KOPT-K1 (cell line): ENCODE data around the gene RAD1.
"Not testable (repeated sequence)": the region's sequence is repeated elsewhere in the genome, so short reads cannot be mapped to it uniquely, and the experiment has no call there.

Experiments
- H3K27ac ChIP-seq: fragments of 200-600 bp; sonication (generic); 2 replicates; pipeline ENCODE4 v1.5.1; 2016; ENCODE audit warnings: antibody characterized with exemption, mild to moderate bottlenecking, low read depth, low read length; ENCODE audit not compliant: poor library complexity, severe bottlenecking
- H3K36me3 ChIP-seq: fragments of 200-600 bp; sonication (generic); 2 replicates; pipeline ENCODE4 v1.5.1; 2017; ENCODE audit warnings: antibody characterized with exemption, mild to moderate bottlenecking, low read length, moderate library complexity; ENCODE audit not compliant: insufficient read depth
- H3K9me3 ChIP-seq: fragments of 200-600 bp; sonication (generic); 2 replicates; pipeline ENCODE4 v1.5.1; 2017; ENCODE audit warnings: antibody characterized with exemption, low read length, mild to moderate bottlenecking; ENCODE audit not compliant: insufficient read depth, poor library complexity, severe bottlenecking

RAD1 gene

DNA sequence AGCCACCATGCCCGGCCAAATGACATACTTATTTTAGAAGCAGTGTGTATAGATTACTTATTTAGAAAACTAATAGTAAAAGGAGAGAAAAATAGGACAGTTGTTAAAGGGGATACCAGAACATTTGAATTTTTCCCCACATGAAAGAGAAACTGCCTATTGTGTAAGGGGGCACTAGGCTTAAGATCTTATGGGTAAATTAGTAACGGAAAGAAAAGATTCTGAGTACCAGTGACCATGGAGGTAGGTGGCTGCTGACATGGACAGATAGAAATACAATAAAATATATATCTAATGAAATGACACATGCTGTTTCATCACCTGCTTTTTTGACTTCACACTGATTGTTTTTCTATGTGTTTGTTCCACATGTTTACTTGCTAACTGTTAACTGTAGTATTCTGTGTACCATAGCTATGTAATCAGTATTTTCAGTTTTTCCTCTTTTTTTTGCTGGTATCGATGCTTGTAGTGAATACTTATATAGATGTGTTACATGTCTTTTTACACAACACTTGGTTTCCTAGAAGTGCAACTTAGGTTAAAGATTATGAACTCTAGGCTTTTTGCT lies 11.1 kb upstream of the RAD1 start:
- Histone ChIP-seq H3K27ac (no peak overlapping the region), H3K9me3 (no peaks in the 10 kb centered on the region), H3K36me3 (peaks cover 70% of the 10 kb centered on the region)

DNA sequence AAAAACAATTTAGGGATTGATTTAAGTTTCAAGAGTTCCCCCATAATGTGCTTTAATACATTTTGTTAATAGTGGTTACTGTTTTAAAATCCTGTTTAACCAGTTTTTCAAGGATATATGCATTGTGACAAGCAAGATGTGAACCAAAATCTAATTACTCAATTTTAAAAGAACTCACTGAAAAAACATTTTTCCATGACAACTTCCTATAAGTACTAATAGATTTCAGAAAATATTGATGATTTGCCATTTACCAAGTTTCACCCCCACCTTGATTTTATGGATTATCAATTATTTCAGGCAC lies 9.1 kb upstream of the RAD1 start:
- no peak overlapping the region for H3K27ac ChIP-seq
- peaks cover 90% of the 10 kb centered on the region for H3K36me3 ChIP-seq
- no peaks in the 10 kb centered on the region for H3K9me3 ChIP-seq

DNA sequence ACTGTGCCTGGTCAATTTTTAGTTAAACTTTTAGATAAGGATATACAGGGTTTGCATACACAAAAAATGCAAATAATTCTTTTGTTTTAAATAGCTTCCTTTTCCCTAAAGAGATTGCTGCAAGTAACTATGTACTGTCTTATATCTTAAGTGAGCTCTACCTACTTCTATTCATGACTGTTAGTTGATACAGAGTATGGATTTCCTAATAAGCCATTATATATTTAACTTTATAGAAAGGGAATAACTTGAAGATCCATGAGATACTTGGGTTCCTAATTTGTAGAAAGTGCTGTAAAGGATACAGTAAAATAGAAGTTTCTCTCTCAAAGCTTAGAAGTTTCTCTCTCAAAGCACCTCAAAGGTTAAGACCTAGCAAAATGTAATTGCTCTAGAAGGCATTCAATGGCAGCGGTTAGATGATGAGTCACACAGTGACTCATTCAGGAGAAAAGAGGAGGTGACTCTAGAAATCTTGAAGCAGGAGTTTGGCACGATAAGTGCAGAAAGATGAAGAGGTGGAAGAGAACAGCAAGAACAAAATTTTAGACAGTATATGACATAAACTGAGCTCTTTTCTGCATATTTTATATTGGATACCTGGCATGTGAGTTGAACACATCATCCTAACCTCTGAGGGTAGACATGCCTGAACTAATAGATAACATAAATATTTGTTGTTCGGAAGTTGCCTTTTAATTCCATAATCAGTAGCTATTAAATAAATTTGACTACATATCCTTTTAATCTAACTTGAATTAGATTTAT lies 8.6 kb upstream of the RAD1 start:
- H3K27ac ChIP-seq = no peak overlapping the region
- peaks cover 95% of the 10 kb centered on the region for H3K36me3 ChIP-seq

DNA sequence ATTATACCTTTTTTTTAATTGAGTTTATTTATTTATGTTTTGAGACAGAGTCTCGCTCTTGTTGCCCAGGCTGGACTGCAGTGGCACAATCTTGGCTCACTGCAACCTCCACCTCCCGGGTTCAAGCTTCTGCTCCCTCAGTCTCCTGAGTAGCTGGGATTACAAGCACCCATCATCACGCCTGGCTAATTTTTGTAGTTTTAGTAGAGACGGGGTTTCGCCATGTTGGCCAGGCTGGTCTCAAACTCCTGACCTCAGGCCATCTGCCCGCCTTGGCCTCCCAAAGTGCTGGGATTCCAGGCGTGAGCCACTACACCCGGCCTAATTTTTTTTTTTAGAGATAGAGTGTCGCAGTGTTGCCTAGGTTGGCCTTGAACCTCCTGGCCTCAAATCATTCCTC lies 8.0 kb upstream of the RAD1 start:
- not testable (repeated sequence) for H3K9me3 ChIP-seq, H3K27ac ChIP-seq
- H3K36me3 ChIP-seq = peaks cover 100% of the 10 kb centered on the region

More for the DNA sequence above, 8.6 kb upstream of the RAD1 start:
- no peaks in the 10 kb centered on the region for H3K9me3 ChIP-seq

DNA sequence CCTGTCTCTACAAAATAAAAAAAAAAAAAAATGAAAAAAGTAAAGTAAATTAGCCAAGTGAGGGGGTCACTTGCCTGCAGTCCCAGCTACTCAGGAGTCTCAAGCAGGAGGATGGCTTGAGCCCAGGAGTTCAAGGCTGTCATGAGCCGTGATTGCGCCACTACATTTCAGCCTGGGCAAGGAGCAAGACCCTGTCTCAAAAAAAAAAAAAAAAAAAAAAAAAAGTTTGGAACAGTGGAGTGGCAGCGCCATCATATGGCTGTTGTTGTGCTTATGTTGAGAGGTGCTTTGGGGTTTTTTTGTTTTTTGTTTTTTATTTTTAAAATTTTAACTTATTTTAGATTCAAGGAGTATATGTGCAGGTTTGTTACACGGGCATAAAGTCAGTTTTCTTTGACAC lies 3.8 kb upstream of the RAD1 start:
- H3K9me3 ChIP-seq = no peaks in the 10 kb centered on the region
- peaks cover 65% of the 10 kb centered on the region for H3K36me3 ChIP-seq
- H3K27ac ChIP-seq = no peak overlapping the region

DNA sequence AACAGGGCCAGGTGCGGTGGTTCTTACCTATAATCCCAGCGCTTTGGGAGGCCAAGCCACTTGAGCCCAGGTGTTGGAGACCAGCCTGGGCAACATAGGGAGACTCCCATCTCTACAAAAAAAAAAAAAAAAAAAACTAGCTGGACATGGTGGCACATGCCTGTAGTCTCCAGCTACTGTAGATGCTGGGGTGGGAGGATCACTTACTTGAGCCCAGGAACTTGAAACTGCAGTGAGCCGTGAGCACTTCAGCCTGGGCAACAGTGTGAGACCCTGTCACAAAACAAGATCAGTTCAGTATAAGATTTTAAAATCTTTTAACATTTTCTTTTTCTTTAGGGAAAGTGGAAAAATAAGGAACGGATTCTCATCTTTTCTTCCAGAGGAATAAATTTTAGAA lies 2.7 kb upstream of the RAD1 start:
- no peaks in the 10 kb centered on the region for H3K9me3 ChIP-seq
- no peak overlapping the region for H3K27ac ChIP-seq
- peaks cover 57% of the 10 kb centered on the region for H3K36me3 ChIP-seq

DNA sequence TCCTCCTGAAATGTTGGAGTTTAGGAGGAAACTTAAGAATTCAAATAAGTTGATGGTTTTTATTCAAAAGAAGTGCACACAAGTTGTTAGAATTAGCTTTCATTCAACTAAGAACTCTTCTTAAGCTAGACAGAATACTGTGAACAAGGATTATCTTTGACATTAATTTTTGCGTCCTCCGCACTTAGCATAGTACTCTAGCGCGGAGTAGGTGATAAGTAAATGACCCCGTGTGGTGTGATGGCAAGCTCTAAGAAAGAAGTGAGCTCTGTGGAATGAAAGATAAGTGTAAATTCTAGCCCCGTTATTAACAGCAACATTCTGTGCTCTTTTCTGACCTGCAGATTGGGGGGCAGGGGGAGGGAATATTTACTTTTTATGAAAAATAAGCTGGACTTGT lies 1.2 kb upstream of the RAD1 start:
- Histone ChIP-seq H3K36me3 (peaks cover 55% of the 10 kb centered on the region), H3K27ac (peak overlapping the region; percentile 88), H3K9me3 (no peaks in the 10 kb centered on the region)

DNA sequence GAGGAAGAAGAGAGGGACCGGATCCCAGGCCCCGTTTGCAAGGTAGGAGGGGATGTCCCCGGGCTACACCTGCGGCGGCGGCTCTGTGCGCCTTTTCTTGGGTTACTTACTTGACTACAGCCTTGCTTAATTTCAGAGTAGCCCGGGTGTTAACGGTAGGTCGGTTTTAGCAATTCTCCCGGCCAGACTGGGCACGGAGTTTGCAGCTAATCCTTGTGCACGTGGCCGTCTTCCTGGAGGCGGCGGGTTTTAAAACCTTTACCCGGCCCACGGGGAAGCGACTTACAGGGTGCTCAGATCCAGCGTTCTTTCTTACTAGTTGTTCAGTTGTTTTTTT lies 520 bp upstream of the RAD1 start:
- Histone ChIP-seq H3K36me3 (peaks cover 55% of the 10 kb centered on the region), H3K27ac (peak overlapping the region; percentile 88)

DNA sequence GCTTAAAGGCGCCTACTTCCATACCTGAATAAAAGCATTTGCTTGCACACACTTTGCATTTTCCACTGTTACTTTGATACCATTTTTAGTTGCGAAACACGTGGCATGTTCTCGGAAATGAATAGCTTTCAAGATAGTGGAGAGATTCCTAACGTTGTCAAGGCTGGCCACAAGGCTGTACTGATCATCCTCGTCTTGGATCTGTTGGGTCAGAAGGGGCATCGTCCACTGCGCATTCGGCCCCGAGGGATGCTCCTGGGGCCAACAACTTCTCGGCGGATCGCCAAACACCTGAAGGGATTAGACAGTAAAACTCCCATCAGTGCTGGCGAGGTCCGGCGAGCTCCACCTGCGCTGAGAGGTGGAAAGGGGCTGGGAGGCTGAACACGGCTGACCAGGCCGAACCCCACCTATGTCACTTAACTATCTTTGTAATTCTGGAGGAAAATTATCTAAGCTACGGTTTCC lies 599 bp downstream of the RAD1 start:
- H3K36me3 ChIP-seq = peaks cover 55% of the 10 kb centered on the region
- peak overlapping the region; percentile 88 for H3K27ac ChIP-seq
- no peaks in the 10 kb centered on the region for H3K9me3 ChIP-seq

More for the DNA sequence above, 520 bp upstream of the RAD1 start:
- no peaks in the 10 kb centered on the region for H3K9me3 ChIP-seq

DNA sequence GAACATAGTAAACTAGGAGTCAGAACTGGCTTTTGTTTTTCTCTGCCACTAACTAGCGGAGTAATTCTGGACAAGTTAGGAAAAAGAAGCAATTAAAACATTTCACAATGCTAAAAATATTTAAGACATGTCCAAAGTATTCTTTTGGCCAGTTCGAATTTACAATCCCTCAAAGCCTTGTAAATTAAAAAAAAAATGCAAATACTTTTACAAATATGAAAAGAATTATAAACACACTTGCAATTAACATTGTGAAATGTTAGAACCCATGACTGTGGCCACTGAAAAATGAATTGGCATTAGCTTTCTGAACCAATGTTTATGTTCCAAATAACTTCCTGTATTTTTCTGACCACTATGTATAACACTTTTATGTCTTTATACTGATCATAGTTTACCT lies 2.2 kb downstream of the RAD1 start:
- Histone ChIP-seq H3K27ac (no peak overlapping the region), H3K36me3 (peaks cover 55% of the 10 kb centered on the region), H3K9me3 (no peaks in the 10 kb centered on the region)

DNA sequence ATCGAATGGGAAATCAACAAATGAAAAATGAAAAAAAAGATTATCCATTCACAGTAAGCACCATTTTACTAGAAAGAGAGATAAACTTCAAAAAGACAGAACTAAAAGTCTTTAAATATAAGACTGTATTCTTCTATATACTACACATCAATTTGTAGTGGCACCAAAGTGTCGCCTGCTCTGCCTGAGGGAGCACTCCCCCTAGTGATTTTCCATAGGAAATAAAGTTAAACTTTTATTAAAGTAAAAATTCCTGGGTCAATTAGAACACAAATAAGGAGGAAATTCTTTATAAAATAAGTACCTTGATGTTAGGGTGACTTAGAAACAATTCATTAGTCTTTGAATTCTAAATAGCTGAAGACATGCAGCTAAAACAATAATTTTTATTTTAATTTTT lies 9.7 kb downstream of the RAD1 start:
- peaks cover 70% of the 10 kb centered on the region for H3K36me3 ChIP-seq
- no peaks in the 10 kb centered on the region for H3K9me3 ChIP-seq
- no peak overlapping the region for H3K27ac ChIP-seq

DNA sequence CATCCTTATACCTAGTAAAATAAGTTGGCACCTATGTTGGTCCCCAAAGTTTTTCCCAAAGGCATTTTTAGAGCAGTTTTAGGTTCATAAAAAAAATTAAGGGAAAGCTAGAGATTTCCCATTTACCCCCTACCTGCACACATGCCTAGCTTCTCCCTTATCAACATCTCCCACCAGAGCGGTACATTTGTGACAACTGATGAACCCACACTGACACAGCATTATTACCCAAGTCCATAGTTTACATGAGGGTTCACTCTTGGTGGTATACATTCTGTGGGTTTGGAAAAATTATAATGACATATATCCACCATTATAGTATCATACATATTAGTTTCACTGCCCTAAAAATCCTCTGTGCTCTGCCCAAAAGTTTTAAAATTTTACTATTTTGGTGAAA lies 12.0 kb downstream of the RAD1 start:
- H3K9me3 ChIP-seq = no peaks in the 10 kb centered on the region
- H3K27ac ChIP-seq = no peak overlapping the region
- H3K36me3 ChIP-seq = peaks cover 47% of the 10 kb centered on the region

DNA sequence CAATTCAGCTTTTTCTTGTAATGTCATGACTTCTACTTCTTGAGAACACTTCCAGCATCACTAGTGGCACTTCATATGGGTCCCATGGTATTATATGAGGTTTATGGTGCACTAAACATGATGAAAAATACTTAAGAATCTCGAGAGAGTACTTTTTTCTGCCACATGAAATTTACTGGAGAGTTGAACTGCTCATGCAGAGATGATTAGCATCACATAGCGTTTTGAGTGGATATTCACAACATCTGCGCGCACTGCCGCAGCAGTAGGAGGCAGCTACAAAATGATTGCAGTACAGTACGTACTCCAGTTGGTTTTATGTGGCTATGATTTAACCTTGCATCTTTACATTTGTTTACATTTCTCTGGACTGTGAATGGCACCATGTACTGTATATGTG lies 14.7 kb downstream of the RAD1 start:
- Histone ChIP-seq H3K36me3 (peaks cover 35% of the 10 kb centered on the region), H3K27ac (no peak overlapping the region), H3K9me3 (no peaks in the 10 kb centered on the region)

DNA sequence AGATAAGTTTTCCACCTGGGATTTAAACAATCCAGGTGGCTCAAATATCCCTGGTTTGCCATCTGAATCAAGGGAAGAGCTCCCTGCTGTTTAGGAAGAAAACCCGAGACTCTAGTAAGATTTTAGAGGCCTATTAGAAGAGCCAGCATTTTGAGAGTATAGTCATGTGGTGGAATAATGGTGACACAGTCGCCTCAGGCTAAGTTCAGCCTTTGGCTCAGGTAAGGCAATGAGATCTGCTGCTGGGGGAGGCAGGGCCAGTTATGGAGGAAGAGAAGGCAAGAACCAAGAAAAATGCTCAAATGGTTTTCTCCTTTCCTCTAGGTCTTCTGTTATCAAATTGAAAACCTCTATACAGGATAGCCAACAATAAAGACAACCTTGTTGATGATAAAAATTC lies 16.2 kb downstream of the RAD1 start:
- H3K27ac ChIP-seq = no peak overlapping the region

DNA sequence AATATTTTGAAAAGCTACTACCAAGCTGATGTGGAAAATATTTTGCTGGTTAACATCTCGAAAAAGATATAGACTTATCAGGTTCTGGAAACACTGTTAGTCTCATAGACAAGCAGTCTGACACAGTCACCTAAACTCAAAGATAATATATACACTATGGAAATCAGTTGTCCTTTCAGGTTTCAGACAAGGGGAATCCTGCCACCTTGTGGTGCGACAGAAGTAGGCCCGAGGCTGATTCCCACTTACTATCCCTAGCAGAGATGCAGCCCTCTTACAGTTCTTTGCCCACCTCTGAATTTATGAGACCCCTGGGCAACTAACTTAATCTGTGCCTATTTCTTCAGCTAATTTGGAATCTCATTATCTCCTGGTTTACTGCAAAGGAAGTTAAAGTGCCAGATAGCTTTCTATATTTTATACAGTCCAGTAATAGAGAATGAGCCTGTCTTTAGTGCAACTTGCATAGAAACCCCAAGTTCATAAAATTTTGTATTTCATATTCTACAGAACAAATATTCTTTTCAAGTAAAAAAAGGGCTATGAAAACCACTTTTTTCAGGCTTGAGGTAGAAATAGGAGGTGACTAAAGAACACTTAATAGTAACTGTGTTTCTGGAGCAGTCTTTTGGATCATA lies 16.9 kb downstream of the RAD1 start:
- H3K36me3 ChIP-seq = peaks cover 17% of the 10 kb centered on the region
- H3K9me3 ChIP-seq = no peaks in the 10 kb centered on the region
- no peak overlapping the region for H3K27ac ChIP-seq

More for the DNA sequence above, 16.2 kb downstream of the RAD1 start:
- H3K9me3 ChIP-seq = no peaks in the 10 kb centered on the region
- peaks cover 20% of the 10 kb centered on the region for H3K36me3 ChIP-seq

DNA sequence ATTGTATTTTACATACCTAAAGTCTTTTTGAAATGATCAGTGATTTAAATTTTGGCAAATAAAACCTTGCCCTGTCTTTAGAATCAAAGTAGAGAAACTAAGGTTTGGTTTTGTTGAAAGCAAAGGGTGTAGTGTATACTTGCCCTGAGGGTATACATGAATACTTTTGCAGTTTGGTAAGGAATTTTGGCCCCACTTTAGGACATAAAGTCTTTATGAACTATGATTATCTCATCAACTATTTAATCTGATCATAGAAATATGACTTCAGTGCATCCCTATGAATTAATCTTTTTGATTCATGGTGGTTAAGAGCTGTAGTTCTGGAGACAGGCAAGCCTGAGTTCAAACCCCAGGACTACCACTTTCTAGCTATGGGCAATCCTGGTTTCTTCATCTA lies 17.7 kb downstream of the RAD1 start:
- Histone ChIP-seq H3K36me3 (peaks cover 14% of the 10 kb centered on the region), H3K9me3 (no peaks in the 10 kb centered on the region)

More for the DNA sequence above, 17.7 kb downstream of the RAD1 start:
- H3K27ac ChIP-seq = no peak overlapping the region
